Measurements from ENCODE around the gene ANKRD44.

The ANKRD44 gene

DNA sequence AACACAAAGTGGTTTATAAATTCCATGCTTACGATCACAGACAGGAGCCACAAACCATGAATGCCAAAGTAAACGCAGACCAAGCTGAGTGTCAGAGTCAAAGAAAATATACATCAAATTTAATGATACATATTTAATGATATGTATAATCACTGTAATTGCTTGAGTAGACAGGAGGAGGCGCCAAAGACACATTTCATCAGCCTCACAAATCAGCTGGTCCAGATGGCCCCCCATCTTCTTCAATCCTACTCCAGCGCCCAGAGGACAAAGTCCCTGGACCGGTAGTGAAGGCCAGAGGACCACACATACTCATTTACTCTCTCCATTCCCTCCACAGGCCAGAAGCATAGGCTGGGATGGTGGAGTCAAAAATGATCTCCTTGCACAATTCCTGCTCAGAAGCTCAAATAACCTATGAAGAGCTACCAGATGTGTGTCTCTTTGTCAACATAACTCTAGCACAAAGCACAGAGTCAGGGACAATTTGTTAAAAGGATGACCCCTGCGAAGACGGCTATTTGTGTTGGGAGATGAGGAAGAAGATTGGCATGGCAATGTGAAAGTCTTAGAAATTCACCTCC, 234.7 kb downstream of the ANKRD44 start:
- Histone ChIP-seq H3K9me2 (replicated peaks; ENCODE audit: control insufficient read depth, low read length) (no peaks in the 10 kb centered on the region), H4K20me1 (ENCODE audit: control insufficient read depth, insufficient read depth, low read depth, low read length) (no peaks in the 10 kb centered on the region), H3K27me3 (ENCODE audit: control insufficient read depth, low read length) (no peaks in the 10 kb centered on the region), H3K4me1 (ENCODE audit: control insufficient read depth, low read length) (no peaks in the 10 kb centered on the region), H3K4me3 (ENCODE audit: low read length) (no peak overlapping the region), H3K4me2 (ENCODE audit: low read length) (no peak overlapping the region), H3F3A (ENCODE audit: control insufficient read depth, insufficient read depth) (no peaks in the 10 kb centered on the region), H3K36me3 (ENCODE audit: control insufficient read depth, low read length) (peaks cover 33% of the 10 kb centered on the region), H3K79me2 (ENCODE audit: control insufficient read depth, low read length) (no peaks in the 10 kb centered on the region), H3K9me3 (ENCODE audit: control insufficient read depth, insufficient read depth, low read length) (no peaks in the 10 kb centered on the region), H3K27ac (ENCODE audit: low read depth, low read length) (no peak overlapping the region)
- TF ChIP-seq EZH2phosphoT487 (IDR thresholded peaks at IDR 0.05; ENCODE audit: borderline replicate concordance, low read length) = no peak
- peak; percentile 62 for TF ChIP-seq CTCF (IDR thresholded peaks at IDR 0.05; ENCODE audit: low read depth, low read length, poor library complexity, severe bottlenecking)

- no peaks in the 10 kb centered on the region for H3K9me2 ChIP-seq (replicated peaks; ENCODE audit: control insufficient read depth, low read length)
- H3F3A ChIP-seq (ENCODE audit: control insufficient read depth, insufficient read depth) = peaks cover 4% of the 10 kb centered on the region; the same call in 1 of the 2 replicates
- no peak overlapping the region for H3K4me2 ChIP-seq (ENCODE audit: low read length)
- H3K27me3 ChIP-seq (ENCODE audit: control insufficient read depth, low read length) = no peaks in the 10 kb centered on the region
- H3K4me3 ChIP-seq (ENCODE audit: low read length) = no peak overlapping the region
- no peaks in the 10 kb centered on the region for H3K4me1 ChIP-seq (ENCODE audit: control insufficient read depth, low read length)
- TF ChIP-seq CTCF (IDR thresholded peaks at IDR 0.05; ENCODE audit: low read depth, low read length, poor library complexity, severe bottlenecking) = no peak
- no peak for TF ChIP-seq EZH2phosphoT487 (IDR thresholded peaks at IDR 0.05; ENCODE audit: borderline replicate concordance, low read length)
- peaks cover 34% of the 10 kb centered on the region for H3K36me3 ChIP-seq (ENCODE audit: control insufficient read depth, low read length)
- no peaks in the 10 kb centered on the region for H3K9me3 ChIP-seq (ENCODE audit: control insufficient read depth, insufficient read depth, low read length)
- H4K20me1 ChIP-seq (ENCODE audit: control insufficient read depth, insufficient read depth, low read depth, low read length) = no peaks in the 10 kb centered on the region
- H3K27ac ChIP-seq (ENCODE audit: low read depth, low read length) = no peak overlapping the region
- no peaks in the 10 kb centered on the region for H3K79me2 ChIP-seq (ENCODE audit: control insufficient read depth, low read length)
Measured at GRCh38 chr2:197075281-197075680, 235.3 kb downstream of the ANKRD44 start.

DNA sequence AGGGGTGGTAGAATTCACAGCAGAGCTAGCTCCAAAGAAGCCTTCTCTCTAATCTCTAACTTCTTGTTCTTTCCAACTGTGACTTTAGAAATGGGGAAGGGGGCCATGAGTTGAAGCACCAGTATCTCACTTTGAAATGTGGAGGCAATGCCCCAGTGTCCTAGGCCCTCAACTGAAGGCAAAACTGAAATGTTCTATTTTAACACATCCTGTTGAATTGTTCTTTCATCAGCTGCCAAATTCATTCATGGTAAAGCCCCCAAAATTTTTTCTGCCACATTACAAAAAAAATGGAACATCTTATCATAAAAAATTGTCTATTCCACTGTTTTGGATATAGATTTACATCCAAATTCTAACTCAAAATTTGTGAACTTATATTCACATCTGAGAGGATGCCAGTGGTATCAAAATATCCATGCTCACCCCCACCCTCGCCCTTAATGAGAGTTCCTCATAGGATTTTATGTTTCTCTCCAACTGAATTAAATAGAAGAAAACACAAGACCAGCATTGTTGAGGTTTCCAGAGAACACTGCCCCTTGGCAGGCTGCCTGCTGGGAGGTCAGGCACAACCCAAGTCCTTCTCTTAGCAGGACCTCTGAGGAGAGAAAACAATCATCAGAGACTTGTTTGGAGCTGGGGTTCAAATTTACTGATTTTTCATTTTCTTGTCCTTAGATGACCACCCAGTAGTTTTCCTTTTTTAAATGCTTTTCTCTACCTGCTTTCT, 236.7 kb downstream of the ANKRD44 start:
- Histone ChIP-seq H3K36me3 (ENCODE audit: control insufficient read depth, low read length) (peaks cover 38% of the 10 kb centered on the region), H3F3A (ENCODE audit: control insufficient read depth, insufficient read depth) (peaks cover 8% of the 10 kb centered on the region; the same call in 1 of the 2 replicates), H3K9me2 (replicated peaks; ENCODE audit: control insufficient read depth, low read length) (no peaks in the 10 kb centered on the region), H4K20me1 (ENCODE audit: control insufficient read depth, insufficient read depth, low read depth, low read length) (no peaks in the 10 kb centered on the region), H3K27me3 (ENCODE audit: control insufficient read depth, low read length) (no peaks in the 10 kb centered on the region), H3K4me3 (ENCODE audit: low read length) (no peak overlapping the region), H3K9me3 (ENCODE audit: control insufficient read depth, insufficient read depth, low read length) (no peaks in the 10 kb centered on the region), H3K4me1 (ENCODE audit: control insufficient read depth, low read length) (no peaks in the 10 kb centered on the region), H3K79me2 (ENCODE audit: control insufficient read depth, low read length) (no peaks in the 10 kb centered on the region), H3K4me2 (ENCODE audit: low read length) (no peak overlapping the region), H3K27ac (ENCODE audit: low read depth, low read length) (no peak overlapping the region)
- TF ChIP-seq CTCF (IDR thresholded peaks at IDR 0.05; ENCODE audit: low read depth, low read length, poor library complexity, severe bottlenecking) (no peak), EZH2phosphoT487 (IDR thresholded peaks at IDR 0.05; ENCODE audit: borderline replicate concordance, low read length) (no peak)

All from DOHH2 (cell line).